DMS79 treated with DMSO at 0.1 percent for 48 hours (cell line): ENCODE results near the gene ATP10B.

Experiments
- DNase-seq: peaks from one replicate; lab custom pipeline; 2025; lab: John Stamatoyannopoulos, UW

Gene ATP10B

GRCh38 chr5:160513485-160513884 is 338.5 kb downstream of the ATP10B start:
- no peak for DNase-seq
